ENCODE results near the gene OR9A4.
"Not testable (repeated sequence)": the region's sequence is repeated elsewhere in the genome, so short reads cannot be mapped to it uniquely, and the experiment has no call there.

OR9A4 gene, protein sequence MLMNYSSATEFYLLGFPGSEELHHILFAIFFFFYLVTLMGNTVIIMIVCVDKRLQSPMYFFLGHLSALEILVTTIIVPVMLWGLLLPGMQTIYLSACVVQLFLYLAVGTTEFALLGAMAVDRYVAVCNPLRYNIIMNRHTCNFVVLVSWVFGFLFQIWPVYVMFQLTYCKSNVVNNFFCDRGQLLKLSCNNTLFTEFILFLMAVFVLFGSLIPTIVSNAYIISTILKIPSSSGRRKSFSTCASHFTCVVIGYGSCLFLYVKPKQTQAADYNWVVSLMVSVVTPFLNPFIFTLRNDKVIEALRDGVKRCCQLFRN
- long read RNA-seq, donor 1, result 0 reads
- long read RNA-seq, donor 2, result 0 reads
- long read RNA-seq, donor 3, result 0 reads
- long read RNA-seq, donor 4, partial matches to known transcripts, result 0 of 1 reads
- long read RNA-seq, donor 4, other reads (novel, unspliced or antisense), result 0 of 1 reads
- long read RNA-seq, donor 5, result 0 reads
- long read RNA-seq, donor 6, result 0 reads
- long read RNA-seq, donor 7, result 0 reads
- long read RNA-seq, donor 8, result 0 reads

DNA sequence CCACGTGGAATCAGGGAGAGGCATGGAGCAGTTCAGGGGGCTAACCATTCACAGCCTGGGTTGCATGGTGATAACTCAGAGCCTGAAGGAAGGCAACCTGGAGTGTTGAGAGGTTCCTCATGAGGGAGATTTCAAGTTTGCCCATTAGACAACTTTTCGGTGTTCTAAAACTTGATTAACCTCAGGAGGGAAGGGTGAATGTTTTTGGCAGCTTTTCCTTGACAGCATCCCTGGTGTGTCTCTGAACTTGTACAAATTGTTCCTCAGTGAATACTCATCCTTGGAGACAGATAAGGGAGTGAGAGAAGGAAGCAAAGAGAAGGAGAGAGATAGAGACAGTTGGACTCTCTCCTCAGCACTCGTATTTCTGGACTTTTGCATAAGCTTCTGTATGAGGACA lies at the start of gene OR9A4:
OR9A4 (plus strand) TSS at position 301 of the 400 bp plus-strand sequence. CDS start 2,477 bp downstream, outside the sequence.
- DNase-seq, result no peak

DNA sequence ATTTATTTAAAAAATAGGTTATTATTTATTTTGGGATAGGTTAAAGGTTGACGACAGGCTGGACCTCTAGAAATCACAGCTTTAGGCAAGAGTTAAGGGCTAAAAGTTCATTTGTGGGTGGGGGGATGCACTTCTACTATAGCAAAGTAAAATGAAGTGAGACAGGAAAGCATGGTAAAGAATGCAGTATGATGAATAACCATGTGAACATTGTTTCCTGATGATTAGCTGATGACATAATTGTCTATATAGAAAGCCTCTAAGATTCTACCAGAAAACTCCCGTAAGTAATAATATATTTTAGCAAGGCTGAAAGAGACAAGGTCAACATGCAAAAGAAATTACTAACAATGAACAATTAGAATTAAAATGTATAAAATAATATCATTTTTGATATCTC lies 49.2 kb upstream of the OR9A4 start:
- DNase-seq, result no peak

DNA sequence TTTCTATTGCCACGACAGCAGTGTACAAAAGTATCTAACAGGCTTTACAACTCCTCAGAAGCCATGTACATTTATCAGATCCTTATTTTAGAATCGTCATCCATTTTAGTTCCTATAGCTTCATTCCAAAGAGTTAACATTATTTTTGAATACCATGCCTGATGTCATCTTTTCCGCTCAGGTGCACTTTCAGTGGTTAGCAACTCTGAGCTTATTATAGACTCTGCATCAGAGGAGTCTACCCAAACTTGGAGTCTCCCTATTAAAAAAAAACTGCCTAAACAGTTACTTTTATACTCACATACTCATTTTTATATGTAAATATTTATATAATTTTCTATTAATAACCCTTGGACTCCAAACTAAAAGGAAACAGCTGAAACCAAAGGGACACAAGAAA lies 43.3 kb upstream of the OR9A4 start:
- DNase-seq, result no peak

DNA sequence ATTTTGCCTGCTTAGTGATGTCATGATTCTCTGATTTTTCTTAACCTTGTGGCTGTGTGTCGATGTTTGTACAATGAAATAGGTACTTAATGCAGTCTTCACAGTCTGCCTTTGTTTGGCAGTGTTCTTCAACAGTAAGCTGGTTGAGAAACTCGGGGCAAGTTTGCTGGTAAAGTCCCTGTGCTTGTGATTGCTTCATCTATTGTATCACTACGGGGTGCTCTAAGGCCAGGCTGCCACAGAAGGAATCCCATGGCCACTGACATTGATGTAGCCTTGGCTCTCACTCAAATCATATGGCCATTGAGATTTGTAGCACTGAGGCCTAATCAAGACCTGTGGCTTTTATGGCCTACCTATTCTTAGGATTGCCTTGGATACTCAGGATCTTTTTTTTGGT lies 41.4 kb upstream of the OR9A4 start:
- no peak for DNase-seq

DNA sequence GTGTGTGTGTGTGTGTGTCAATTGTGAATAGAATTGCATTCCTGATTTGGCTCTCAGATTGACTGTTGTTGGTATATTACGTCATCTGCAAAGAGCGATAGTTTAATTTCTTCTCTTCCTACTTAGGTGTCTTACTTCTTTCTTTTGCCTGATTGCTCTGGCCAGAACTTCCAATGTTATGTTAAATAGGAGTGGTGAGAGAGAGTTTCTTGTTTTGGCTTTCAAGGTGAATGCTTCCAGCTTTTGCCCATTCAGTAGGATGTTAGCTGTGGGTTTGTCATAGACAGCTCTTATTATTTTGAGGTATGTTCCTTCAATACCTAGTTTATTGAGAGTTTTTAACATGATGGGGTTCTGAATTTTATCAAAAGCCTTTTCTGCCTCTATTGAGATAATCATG lies 40.7 kb upstream of the OR9A4 start:
- no peak for DNase-seq

DNA sequence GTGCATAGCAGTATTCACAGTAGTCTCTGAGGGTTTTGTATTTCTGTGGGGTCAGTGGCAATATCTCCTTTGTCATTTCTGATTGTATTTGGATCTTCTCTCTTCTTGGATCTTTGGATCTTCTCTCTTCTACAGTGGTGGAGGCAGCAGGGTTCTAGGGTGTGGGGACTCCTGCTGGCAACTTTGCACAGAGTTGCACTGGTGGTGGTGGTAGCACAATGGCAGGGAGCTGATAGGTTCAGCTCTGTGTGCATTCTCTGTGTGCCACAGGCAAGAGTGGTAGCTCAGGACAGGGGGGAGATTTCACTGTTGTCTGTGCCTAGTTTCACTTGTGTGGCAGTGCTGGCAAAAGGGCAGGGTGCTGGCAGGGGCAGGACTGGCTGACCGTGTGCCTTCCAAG lies 39.8 kb upstream of the OR9A4 start:
- DNase-seq, result no peak

DNA sequence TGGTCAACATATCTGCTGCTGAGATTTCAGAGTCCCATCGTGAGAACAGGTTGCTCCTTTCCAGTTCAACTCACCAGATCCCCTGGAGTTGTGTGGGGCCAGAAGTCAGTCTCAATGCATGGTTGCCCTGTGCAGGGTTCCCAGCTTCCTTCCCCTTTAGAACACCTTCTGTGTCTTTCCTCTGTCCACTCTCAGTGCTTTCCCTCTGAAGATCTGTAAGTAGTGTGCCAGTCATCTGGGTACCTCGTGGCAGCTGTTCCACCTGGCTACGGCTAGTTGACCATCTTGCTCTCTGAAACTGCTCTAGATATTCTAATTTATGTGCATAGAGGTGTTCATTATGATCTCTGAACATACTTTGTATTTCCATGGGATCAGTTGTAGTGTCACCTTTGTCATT lies 38.8 kb upstream of the OR9A4 start:
- DNase-seq, result no peak

DNA sequence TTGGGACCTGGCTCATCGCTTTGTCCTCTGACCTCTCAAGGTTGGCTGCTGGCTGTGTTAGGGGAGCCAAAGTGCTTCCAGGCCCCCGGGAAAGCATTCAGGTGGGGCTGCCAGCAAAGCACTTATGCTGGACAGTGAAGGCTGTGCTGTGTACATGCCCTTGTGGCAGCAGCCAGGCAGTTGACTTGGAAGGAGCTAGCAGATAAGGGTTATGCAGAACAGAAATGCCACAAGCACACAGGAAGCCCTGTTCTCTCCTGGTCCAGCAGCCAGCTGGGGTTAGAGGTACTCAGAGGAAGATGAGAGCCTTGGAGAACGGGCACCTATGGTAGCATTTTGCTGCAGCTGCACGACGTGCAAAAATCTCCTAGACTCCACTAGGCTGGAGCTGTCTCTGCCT lies 35.2 kb upstream of the OR9A4 start:
- DNase-seq, result no peak

DNA sequence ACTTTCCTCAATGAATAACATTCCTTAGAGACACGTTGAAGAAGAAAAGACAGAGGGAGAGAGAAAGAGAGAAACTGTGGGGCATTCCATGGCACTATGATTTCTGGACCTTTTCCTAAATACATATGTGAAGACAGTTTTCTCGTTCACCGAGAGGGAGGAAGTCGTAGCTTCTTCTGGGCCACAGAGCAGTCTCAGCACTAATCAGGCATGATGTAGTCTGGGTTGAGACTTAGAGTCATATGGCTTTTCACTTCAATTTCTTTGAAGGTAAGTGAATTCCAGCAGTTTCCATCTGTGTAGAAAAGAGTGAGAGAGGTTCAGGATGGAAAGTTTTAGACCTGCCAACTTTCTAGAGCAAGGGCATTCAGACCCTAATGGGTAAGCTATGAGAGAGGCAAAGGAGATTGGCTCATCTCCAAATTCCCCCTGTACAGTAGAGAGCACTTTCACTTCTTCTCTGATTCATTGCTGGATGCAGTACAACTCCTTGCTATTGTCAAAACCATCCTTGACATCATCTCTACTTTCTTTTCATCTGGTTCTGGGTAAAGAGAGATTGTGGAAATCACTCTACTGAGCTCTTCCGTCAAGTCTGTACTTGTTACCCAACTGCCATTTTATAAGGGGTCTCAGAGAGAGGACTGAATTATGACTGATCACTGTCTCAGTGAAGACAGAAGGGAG lies 31.5 kb upstream of the OR9A4 start:
- DNase-seq, result no peak

DNA sequence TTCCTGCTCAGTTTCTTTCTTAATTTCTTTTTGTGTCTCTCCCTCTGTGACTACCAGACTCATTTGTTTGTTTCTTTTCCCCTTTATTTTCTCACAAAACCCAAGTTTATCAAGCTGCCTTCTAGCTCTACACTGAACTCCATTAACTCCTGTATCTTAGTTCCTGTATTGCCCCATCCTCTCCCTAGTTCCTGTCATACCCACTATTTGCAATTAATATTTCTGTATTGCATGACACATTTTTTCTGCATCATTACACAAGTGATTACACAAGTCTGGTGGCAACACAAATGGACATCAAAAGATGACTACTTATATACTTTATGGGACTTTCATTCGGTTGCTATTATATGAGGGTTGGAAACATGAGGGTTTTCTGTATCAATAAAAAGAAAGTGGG lies 26.9 kb upstream of the OR9A4 start:
- DNase-seq, result no peak

DNA sequence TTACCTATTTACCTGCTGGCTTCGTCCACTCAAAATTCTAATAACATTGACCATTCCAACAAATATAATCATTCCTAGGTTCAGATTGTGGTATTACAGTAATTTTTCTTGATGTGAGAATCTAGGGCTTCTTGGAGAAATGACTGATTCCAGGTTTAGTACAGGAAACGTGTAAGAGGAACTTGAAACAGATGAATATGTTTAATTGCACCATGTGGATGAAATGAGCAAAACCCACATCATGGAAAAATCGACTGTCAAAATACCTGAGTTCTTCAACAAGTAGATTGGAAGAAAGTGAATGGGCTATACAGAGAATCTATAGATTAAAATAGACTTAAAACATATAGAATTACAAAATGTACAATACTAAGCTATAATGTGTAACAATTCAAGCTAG lies 24.9 kb upstream of the OR9A4 start:
- DNase-seq, result no peak

DNA sequence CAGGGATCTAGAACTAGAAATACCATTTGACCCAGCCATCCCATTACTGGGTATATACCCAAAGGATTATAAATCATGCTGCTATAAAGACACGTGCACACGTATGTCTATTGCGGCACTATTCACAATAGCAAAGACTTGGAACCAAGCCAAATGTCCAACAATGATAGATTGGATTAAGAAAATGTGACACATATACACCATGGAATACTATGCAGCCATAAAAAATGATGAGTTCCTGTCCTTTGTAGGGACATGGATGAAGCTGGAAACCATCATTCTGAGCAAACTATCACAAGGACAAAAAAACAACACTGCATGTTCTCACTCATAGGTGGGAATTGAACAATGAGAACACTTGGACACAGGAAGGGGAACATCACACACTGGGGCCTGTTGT lies 16.8 kb upstream of the OR9A4 start:
- not testable (repeated sequence) for DNase-seq

DNA sequence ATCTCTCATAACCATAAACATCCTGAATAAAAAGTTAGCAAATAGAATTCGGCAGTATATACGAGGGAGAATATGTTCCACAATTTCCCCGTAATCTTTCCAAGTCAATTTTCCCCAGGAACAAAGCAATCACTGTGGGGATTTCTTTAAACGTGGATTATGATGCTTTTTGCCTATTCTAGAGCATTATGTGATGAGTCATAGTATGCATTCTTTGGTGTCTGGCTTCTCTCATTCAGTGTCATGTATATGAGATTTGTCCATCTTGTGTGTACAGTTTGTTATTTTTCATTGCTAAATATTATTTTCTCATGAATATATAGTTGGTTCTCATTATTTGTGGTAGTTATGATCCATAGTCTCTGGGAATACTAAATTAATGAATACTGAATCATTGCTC lies 9.9 kb upstream of the OR9A4 start:
- DNase-seq, result no peak

DNA sequence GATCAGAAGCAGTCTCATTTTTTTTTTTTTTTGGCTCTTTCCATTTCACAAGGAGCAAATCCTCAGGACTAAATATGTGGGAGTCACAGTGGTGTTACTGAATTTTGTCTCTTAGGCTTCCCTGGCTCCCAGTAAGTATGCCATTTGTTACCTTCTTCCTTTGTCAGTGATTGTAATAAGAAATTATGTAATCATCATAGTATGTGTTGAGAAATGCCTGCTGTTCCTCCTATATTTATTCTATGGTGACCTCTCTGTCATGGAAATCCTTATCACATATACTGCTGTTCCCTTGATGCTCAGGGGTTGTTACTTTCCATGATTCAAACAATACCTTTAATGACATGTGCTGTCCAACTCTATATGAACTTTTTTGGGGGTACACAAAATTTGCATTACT lies 4.8 kb upstream of the OR9A4 start:
- no peak for DNase-seq

DNA sequence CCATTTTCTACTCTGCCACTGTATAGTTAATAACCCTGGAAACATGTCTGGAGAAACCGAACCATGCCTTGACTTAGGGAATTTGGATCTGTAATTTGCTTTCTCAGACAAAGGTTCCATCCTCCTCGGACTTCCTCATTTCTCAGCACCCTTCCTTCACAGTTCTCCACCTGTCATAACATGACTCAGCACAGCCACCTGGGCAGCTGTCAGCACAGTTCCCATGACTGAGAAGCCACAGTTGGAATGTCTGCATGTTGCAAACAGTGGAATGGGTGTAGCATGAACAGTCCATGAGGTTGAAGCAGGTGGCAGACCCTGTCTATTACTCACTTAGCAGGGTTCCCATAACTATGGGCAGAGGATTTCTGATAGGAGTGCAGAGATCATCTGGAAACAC lies 634 bp upstream of the OR9A4 start:
- no peak for DNase-seq

DNA sequence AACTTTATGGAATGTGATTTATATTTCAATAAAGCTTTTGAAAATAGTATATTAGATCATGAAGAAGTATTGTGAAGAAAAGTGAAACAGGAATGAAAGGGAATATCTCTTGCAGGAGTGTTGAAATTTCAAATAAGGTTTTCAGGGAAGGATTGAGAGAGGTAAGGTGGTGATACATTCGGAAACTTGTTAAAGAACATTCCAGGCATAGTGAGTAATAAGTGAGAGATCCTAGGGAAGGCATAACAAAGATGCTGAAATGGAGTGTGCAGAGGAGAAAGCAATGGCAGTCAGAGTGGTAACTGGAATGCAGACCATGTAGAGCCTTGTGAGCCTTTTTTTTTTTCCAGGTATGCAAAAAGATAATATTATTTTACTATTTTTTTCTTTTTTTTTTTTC lies 4.1 kb downstream of the OR9A4 start:
- DNase-seq, result no peak

DNA sequence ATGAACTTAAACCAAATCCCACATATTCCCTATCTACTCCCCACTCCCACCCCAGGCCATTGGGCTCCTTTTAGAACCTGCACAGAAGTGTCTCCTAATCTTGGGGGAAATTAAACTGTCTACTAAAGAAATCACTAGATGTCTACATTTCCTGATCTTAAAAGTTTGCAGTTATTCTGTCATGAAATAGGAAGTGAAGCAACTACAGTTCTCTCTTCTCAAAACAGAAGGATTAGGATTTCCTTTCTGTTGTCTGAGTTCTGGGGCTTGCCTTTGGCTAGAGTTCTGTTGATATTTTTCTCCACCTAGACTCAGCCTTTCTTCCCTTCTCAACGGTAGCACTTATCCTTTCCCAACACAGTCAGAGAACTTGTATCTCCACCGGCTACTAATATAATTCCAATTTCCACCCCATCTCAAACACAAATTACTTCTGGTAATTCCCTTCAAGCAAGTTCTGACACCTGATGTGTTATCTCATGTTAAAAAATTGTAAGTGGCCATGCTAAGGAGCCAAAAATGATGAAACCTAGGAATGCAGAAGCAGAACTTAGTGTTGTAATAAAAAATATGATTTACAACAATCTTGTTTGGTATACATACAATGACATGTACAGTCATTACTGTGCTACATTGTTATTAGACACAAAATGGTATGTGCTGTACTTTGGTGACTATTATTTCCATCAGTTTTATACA lies 12.1 kb downstream of the OR9A4 start:
- no peak for DNase-seq

DNA sequence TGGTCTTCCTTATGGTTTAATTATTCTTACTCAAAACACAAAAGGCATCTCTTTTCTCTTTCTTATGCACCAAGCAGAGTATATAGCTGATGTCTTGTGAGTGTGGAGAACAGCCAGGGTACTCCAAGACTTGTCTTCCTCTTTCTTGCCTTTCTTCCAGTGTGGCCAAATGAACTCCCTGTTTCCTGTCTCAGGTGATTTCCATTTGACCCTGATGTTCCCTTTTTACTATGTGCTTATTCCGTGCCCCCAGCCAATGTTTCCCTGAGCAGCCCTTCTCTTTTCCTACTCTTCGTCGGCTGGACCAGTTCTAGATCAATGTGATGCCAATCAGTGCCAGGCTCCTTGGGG lies 12.6 kb downstream of the OR9A4 start:
- DNase-seq, result no peak

DNA sequence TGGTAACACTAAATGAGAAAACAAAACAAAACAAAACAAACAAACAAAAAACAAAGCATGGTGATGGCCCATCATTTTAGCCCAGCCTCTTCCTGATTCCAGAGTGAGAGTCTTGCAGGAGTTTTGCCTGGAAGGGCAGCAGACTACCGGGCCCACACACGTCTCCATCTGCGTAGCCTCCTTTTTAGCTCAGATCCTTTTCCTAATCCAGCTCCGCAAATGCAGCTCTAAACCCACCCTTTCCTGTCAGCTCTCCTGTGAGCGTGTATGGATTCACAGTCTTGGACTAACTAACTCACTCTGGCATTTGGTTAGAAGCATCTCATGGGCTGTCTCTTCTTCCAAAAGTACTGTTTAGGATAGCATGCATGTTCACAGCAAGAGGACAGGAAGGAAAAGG lies 14.0 kb downstream of the OR9A4 start:
- no peak for DNase-seq

DNA sequence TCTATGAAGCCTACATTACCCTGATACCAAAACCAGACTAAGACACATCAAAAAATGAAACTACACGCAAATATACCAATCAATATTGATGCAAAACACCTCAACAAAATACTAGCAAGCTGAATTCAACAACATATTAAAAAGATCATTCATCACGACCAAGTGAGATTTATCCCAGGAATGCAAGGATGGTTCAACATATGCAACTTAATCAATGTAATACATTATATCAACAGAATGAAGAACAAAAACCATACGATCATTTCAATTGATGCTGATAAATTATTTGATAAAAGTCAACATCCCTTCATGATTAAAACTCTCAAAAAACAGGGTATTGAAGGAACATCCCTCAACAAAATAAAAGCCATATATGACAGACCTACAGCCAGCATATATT lies 24.9 kb downstream of the OR9A4 start:
- DNase-seq, result no peak

DNA sequence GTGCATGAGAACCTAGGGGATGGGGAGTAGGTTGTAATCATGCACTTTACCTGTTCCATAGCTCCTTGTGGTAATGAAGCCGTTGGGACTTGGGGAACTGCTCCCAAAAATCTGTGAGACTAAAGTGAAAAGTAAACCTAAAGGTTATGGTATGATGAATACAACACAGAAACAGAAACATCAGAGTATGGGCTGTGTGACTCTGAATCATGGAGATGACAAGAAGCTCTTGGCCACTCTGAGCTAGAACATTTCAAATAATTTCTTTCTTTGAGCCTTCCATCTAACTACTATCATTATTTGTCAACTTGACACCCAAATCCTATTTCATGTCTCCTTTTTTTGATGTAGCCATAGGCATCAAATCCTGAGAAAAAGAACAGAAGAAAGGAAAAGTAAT lies 27.6 kb downstream of the OR9A4 start:
- DNase-seq, result no peak

DNA sequence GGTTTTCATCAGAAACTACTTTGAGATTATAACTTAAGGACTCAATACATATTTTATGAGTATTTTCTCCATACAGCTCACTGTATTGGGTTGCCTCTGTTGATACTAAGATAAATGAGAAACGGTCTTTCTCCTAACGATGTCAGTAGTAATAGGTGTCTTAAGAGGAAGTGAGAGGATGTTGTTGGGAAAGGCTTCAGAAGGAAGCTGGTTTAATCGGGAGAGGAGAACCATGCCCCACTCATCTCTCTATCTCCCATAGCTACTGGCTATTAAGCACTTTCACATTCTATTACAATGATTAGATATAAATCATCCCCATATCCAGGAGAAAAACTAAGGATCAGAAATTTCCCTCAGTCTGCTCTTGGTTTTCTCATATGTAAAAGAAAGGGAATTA lies 28.6 kb downstream of the OR9A4 start:
- DNase-seq, result no peak

DNA sequence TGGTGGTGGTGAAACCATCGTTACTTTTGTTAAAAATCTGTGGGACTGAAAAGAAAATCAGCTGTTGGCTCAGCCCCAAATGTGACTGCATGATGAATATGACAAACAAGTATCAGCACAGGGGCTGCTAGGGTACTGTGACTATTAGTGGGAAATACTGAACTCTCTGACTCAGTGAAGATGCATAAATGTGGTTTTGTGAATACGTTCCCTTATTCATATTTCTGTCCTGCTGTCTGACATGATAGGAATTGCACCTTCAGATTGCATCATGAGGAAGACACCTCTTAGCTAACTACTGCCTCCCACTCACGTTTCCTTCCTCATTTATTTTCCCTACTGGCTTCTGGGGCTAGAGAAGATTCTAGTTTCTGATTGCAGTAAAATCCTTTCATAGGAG lies 29.2 kb downstream of the OR9A4 start:
- DNase-seq, result no peak

Data from right kidney (tissue), 9 donors.